ENCODE data around the gene THAP9. TPM values are rescaled to one million over a fixed set of nuclear protein-coding genes. Genes with fewer than 3 reads are reported as not detected.

THAP9 gene

DNA sequence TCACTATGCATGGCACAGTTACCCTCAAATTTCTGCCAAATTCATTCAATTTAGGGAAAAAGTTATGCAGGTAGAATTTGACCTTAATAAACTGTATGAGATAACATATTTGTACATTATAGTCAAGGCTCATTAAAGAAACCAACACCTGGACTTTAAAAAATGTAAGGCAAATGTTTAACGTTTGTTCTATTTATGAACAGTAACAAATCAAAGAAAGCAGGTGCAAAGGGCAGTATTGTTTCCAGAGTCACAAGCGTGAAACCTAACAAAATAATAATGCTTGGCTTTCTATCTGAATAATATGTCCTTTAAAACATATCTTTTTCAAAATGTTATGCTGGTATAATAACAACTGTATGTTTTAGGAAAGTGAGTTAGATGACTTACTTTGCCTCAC, 68.9 kb downstream of the THAP9 start:
- Histone ChIP-seq H3K4me2 (ENCODE audit: low read length) (no peak overlapping the region), H3K4me3 (ENCODE audit: low read length) (no peak overlapping the region), H3K4me1 (ENCODE audit: control insufficient read depth, insufficient read depth, low read length) (no peaks in the 10 kb centered on the region), H3K9me3 (replicated peaks; ENCODE audit: low read length) (no peaks in the 10 kb centered on the region), H3K36me3 (ENCODE audit: insufficient read depth, low read length) (peaks cover 37% of the 10 kb centered on the region), H3K27me3 (ENCODE audit: control insufficient read depth, insufficient read depth, low read length) (no peaks in the 10 kb centered on the region), H3K9ac (ENCODE audit: low read depth, low read length) (no peak overlapping the region)

Small RNA genes within 50 kb of the gene (small RNA-seq; reads per million reads assigned to genes)
- not detected for gene RF00019

Measured in skeletal muscle satellite cell (primary cell).